Panc1 (cell line): ENCODE measurements around the gene CBLN1. TPM values are rescaled to one million over a fixed set of nuclear protein-coding genes. Genes with fewer than 3 reads are reported as not detected.

Experiments used
- ATAC-seq: fragments of 200-7000 bp; cut with Tn5 transposase; 2 replicates; pipeline ENCODE4 v1.9.1; 2020; ENCODE audit warnings: mild to moderate bottlenecking, moderate library complexity
- BruUV-seq: library from RNA; stranded (reverse); fragments of 400-500 nt; replicated peaks from 2 replicates; lab custom pipeline; 2021; lab: Mats Ljungman, UMichigan
- CTCF ChIA-PET: fragments of 300-600 bp; sonication (Branson Sonifier 250); formaldehyde crosslinking; loops from one replicate; lab custom pipeline; 2022; ENCODE audit warnings: antibody characterized with exemption; lab: Charles Lee
- POLR2A ChIA-PET: fragments of 300-600 bp; sonication (Branson Sonifier 250); formaldehyde crosslinking; loops from one replicate; lab custom pipeline; 2022; ENCODE audit warnings: antibody characterized with exemption; lab: Charles Lee
- DNase-seq: peaks from one replicate; pipeline ENCODE4 v3.0.0-alpha.2; 2010; ENCODE audit warnings: low read depth, low spot score
- H3K27ac ChIP-seq: 2 replicates; pipeline ENCODE4 v1.5.1; 2011; ENCODE audit warnings: mild to moderate bottlenecking, low read length, inconsistent platforms
- H3K27me3 ChIP-seq: fragments of 200-500 bp; sonication (Bioruptor generic); 2 replicates; pipeline ENCODE4 v1.6.0; 2014; ENCODE audit warnings: low read length, inconsistent platforms; ENCODE audit not compliant: control insufficient read depth, insufficient read depth
- H3K36me3 ChIP-seq: fragments of 200-500 bp; sonication (Bioruptor generic); 2 replicates; pipeline ENCODE4 v1.5.1; 2014; ENCODE audit warnings: inconsistent platforms, mild to moderate bottlenecking, low read length, moderate library complexity; ENCODE audit not compliant: control insufficient read depth, insufficient read depth
- H3K4me1 ChIP-seq: 2 replicates; pipeline ENCODE4 v1.5.1; 2011; ENCODE audit warnings: inconsistent platforms, mild to moderate bottlenecking, low read length, moderate library complexity; ENCODE audit not compliant: control insufficient read depth, insufficient read depth
- H3K4me3 ChIP-seq, 2 experiments: 2 replicates each; pipeline ENCODE4 v1.5.1; 2011 to 2012; ENCODE audit warnings: low read depth in 2 of 2, low read length in 2 of 2, mild to moderate bottlenecking in 2 of 2, inconsistent platforms in 1 of 2, moderate library complexity in 1 of 2
- H3K9me3 ChIP-seq: fragments of 200-500 bp; sonication (Bioruptor generic); 2 replicates; pipeline ENCODE4 v1.5.1; 2014; ENCODE audit warnings: low read depth, mild to moderate bottlenecking, inconsistent platforms, low read length, moderate library complexity; ENCODE audit not compliant: control insufficient read depth, insufficient read depth
- CTCF ChIP-seq: fragments of 450-650 bp; IDR thresholded peaks from 2 replicates; pipeline ENCODE4 v1.5.1; 2017; ENCODE audit warnings: mild to moderate bottlenecking
- POLR2AphosphoS5 ChIP-seq: IDR thresholded peaks from 2 replicates; pipeline ENCODE4 v1.6.1; 2012; ENCODE audit warnings: mild to moderate bottlenecking, low read depth, low read length, moderate library complexity
- REST ChIP-seq, 2 experiments: IDR thresholded peaks; 2 replicates each; pipeline ENCODE4 v1.6.1; 2011 to 2012; ENCODE audit warnings: low read depth in 2 of 2, control low read depth in 1 of 2, low read length in 1 of 2, mild to moderate bottlenecking in 1 of 2, moderate library complexity in 1 of 2; ENCODE audit not compliant: insufficient read depth in 1 of 2
- SIN3A ChIP-seq: IDR thresholded peaks from 2 replicates; pipeline ENCODE4 v1.6.1; 2012; ENCODE audit warnings: low read depth, mild to moderate bottlenecking, low read length, moderate library complexity, borderline replicate concordance; ENCODE audit not compliant: insufficient read depth
- TCF7L2 ChIP-seq: IDR thresholded peaks from 2 replicates; pipeline ENCODE4 v1.6.1; 2011; ENCODE audit warnings: mild to moderate bottlenecking, low read depth, low read length, inconsistent platforms
- in situ Hi-C: cut with HindIII; loops from 2 replicates; pipeline ENCODE4 v1.10.0; 2016; ENCODE audit warnings: low sequenced_read_pairs, low pct_unique_long_range_greater_than_20kb
- intact Hi-C: fragments of 100-400 bp; cut with micrococcal nuclease; formaldehyde crosslinking; loops from one replicate; pipeline ENCODE4 v1.10.0; 2022; ENCODE audit not compliant: unreplicated experiment
- total RNA-seq: library from RNA; stranded (reverse); gene quantifications from one replicate; pipeline ENCODE4 v1.2.1, GENCODE V29; 2021; ENCODE audit not compliant: unreplicated experiment

The CBLN1 gene
- total RNA-seq, 1 experiment from 2014 or later: not detected

- Histone ChIP-seq H3K36me3 (no peaks in the 10 kb centered on the region), H3K27ac (no peak overlapping the region), H3K4me3 (no peak overlapping the region), H3K4me1 (no peaks in the 10 kb centered on the region), H3K27me3 (no peaks in the 10 kb centered on the region), H3K9me3 (no peaks in the 10 kb centered on the region)
- no peak for ATAC-seq
- intact Hi-C loops (no loop called here), in situ Hi-C loops (no loop called here)
- ChIA-PET POLR2A (no interaction called here), CTCF (no interaction called here)
- DNase-seq: no peak
- no peak for TF ChIP-seq TCF7L2
- no peak for TF ChIP-seq CTCF
- TF ChIP-seq REST (IDR thresholded peaks at IDR 0.05; ENCODE audit: insufficient read depth in 1 of 2, low read depth in 2 of 2, low read length in 1 of 2): no peak
- no peak for TF ChIP-seq POLR2AphosphoS5
- no peak for TF ChIP-seq SIN3A
- BruUV-seq: no TSS peak
These were observed 22.3 kb downstream of the CBLN1 start for GRCh38 chr16:49259330-49259729.

DNA sequence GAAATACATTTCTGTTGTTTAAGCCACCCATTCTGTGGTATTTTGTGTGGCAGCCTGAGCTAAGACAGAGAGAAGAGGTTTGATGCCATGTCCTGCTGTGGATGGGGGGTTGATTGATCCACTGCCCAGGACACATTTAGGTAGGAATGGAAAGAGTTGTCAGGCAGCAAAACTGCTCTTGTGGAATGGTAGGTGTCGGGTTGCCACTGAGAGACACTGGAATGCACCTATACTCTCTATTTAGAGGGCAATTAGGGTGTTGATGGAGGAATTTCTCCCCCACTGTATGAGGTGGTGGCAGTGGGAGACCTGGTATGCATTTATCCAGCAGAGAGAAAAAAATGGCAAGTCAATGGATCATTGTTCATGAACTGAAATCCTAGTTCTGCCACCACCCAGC is 30.9 kb downstream of the CBLN1 start:
- no peak for DNase-seq
- no peak for ATAC-seq
- CTCF ChIA-PET: no interaction called here
- no peaks in the 10 kb centered on the region for H3K27me3 ChIP-seq
- POLR2A ChIA-PET: no interaction called here
- H3K36me3 ChIP-seq: no peaks in the 10 kb centered on the region
- H3K4me1 ChIP-seq: no peaks in the 10 kb centered on the region
- intact Hi-C loops (no loop called here), in situ Hi-C loops (no loop called here)
- no peaks in the 10 kb centered on the region for H3K9me3 ChIP-seq
- no TSS peak for BruUV-seq
- H3K4me3 ChIP-seq: no peak overlapping the region
- no peak overlapping the region for H3K27ac ChIP-seq
- no peak for TF ChIP-seq REST (IDR thresholded peaks at IDR 0.05; ENCODE audit: insufficient read depth in 1 of 2, low read depth in 2 of 2, low read length in 1 of 2)
- TF ChIP-seq SIN3A: no peak
- no peak for TF ChIP-seq CTCF
